Muscle layer of duodenum (tissue), 2 donors: ENCODE measurements around the gene COL25A1.
"Not testable (repeated sequence)": the region's sequence is repeated elsewhere in the genome, so short reads cannot be mapped to it uniquely, and the experiment has no call there.

Experiments used
- H3K27ac ChIP-seq: one replicate; pipeline ENCODE4 v1.7.0; 2013; ENCODE audit warnings: mild to moderate bottlenecking, low read length
- H3K27me3 ChIP-seq: one replicate; pipeline ENCODE4 v1.7.0; 2013; ENCODE audit warnings: low read depth, mild to moderate bottlenecking, control low read depth, low read length
- H3K36me3 ChIP-seq, 2 donors: one replicate each; pipeline ENCODE4 v1.7.0; 2013; ENCODE audit warnings: low read length in 2 of 2, control low read depth in 1 of 2, mild to moderate bottlenecking in 1 of 2; ENCODE audit not compliant: insufficient read depth in 2 of 2, control insufficient read depth in 1 of 2
- H3K4me1 ChIP-seq, 2 donors: one replicate each; pipeline ENCODE4 v1.7.0; 2013; ENCODE audit warnings: low read length in 2 of 2, mild to moderate bottlenecking in 2 of 2, control low read depth in 1 of 2, moderate library complexity in 1 of 2; ENCODE audit not compliant: insufficient read depth in 2 of 2, control insufficient read depth in 1 of 2
- H3K4me3 ChIP-seq, 2 donors: one replicate each; pipeline ENCODE4 v1.7.0; 2013; ENCODE audit warnings: low read length in 2 of 2, low read depth in 1 of 2, mild to moderate bottlenecking in 1 of 2
- H3K9me3 ChIP-seq, 2 donors: one replicate each; pipeline ENCODE4 v1.7.0; 2013; ENCODE audit warnings: low read length in 2 of 2, control low read depth in 1 of 2, mild to moderate bottlenecking in 1 of 2; ENCODE audit not compliant: control insufficient read depth in 1 of 2
- donor health status: healthy.

The COL25A1 gene

GRCh38 chr4:109078724-109079123 is 223.7 kb downstream of the COL25A1 start:
- Histone ChIP-seq H3K27ac (no peak overlapping the region), H3K27me3 (no peaks in the 10 kb centered on the region), H3K36me3 (no peaks in the 10 kb centered on the region), H3K4me1 (peaks cover 0 to 6% of the 10 kb centered on the region in 2 donors), H3K9me3 (no peaks in the 10 kb centered on the region), H3K4me3 (no peak overlapping the region)

- Histone ChIP-seq H3K9me3 (no peaks in the 10 kb centered on the region), H3K4me1 (peaks cover 0 to 6% of the 10 kb centered on the region in 2 donors), H3K27ac (no peak overlapping the region), H3K27me3 (no peaks in the 10 kb centered on the region), H3K4me3 (no peak overlapping the region), H3K36me3 (no peaks in the 10 kb centered on the region)
These were observed 225.0 kb downstream of the COL25A1 start for GRCh38 chr4:109077505-109077904.

GRCh38 chr4:109076709-109077108 is 225.7 kb downstream of the COL25A1 start:
- H3K4me3 ChIP-seq, H3K27me3 ChIP-seq: not testable (repeated sequence)

GRCh38 chr4:109075621-109076020 is 226.8 kb downstream of the COL25A1 start:
- H3K9me3 ChIP-seq, result no peaks in the 10 kb centered on the region
- H3K4me3 ChIP-seq, result no peak overlapping the region
- H3K27me3 ChIP-seq, result no peaks in the 10 kb centered on the region
- no peaks in the 10 kb centered on the region for H3K36me3 ChIP-seq
- H3K4me1 ChIP-seq, result peaks cover 0 to 6% of the 10 kb centered on the region in 2 donors
- no peak overlapping the region for H3K27ac ChIP-seq

More at GRCh38 chr4:109076709-109077108, 225.7 kb downstream of the COL25A1 start:
- H3K36me3 ChIP-seq, H3K4me1 ChIP-seq, H3K27ac ChIP-seq, H3K9me3 ChIP-seq: not testable (repeated sequence)

- H3K27me3 ChIP-seq, result no peaks in the 10 kb centered on the region
- no peaks in the 10 kb centered on the region for H3K9me3 ChIP-seq
- no peak overlapping the region for H3K4me3 ChIP-seq
- H3K36me3 ChIP-seq, result no peaks in the 10 kb centered on the region
- no peaks in the 10 kb centered on the region for H3K4me1 ChIP-seq
- no peak overlapping the region for H3K27ac ChIP-seq
These were observed 229.9 kb downstream of the COL25A1 start for GRCh38 chr4:109072595-109072994.

GRCh38 chr4:109070677-109071076 is 231.8 kb downstream of the COL25A1 start:
- H3K9me3 ChIP-seq, H3K36me3 ChIP-seq, H3K27ac ChIP-seq, H3K27me3 ChIP-seq, H3K4me3 ChIP-seq, H3K4me1 ChIP-seq: not testable (repeated sequence)

GRCh38 chr4:109067508-109068235 is 234.8 kb downstream of the COL25A1 start:
- Histone ChIP-seq H3K4me1 (no peaks in the 10 kb centered on the region), H3K9me3 (no peaks in the 10 kb centered on the region), H3K27me3 (no peaks in the 10 kb centered on the region), H3K27ac (no peak overlapping the region), H3K36me3 (no peaks in the 10 kb centered on the region), H3K4me3 (no peak overlapping the region)

GRCh38 chr4:109065006-109065405 is 237.5 kb downstream of the COL25A1 start:
- Histone ChIP-seq H3K27ac (no peak overlapping the region), H3K9me3 (no peaks in the 10 kb centered on the region), H3K4me1 (no peaks in the 10 kb centered on the region), H3K36me3 (no peaks in the 10 kb centered on the region), H3K27me3 (no peaks in the 10 kb centered on the region), H3K4me3 (no peak overlapping the region)

- Histone ChIP-seq H3K27ac (no peak overlapping the region), H3K4me3 (no peak overlapping the region), H3K4me1 (no peaks in the 10 kb centered on the region), H3K27me3 (no peaks in the 10 kb centered on the region), H3K9me3 (no peaks in the 10 kb centered on the region), H3K36me3 (no peaks in the 10 kb centered on the region)
These were observed 249.2 kb downstream of the COL25A1 start for GRCh38 chr4:109053257-109053656.

- no peaks in the 10 kb centered on the region for H3K36me3 ChIP-seq
- no peaks in the 10 kb centered on the region for H3K27me3 ChIP-seq
- H3K4me1 ChIP-seq, result no peaks in the 10 kb centered on the region
- H3K4me3 ChIP-seq, result no peak overlapping the region
- H3K27ac ChIP-seq, result no peak overlapping the region
- no peaks in the 10 kb centered on the region for H3K9me3 ChIP-seq
These were observed 249.6 kb downstream of the COL25A1 start for GRCh38 chr4:109052821-109053220.

- Histone ChIP-seq H3K4me1 (no peaks in the 10 kb centered on the region), H3K27me3 (no peaks in the 10 kb centered on the region), H3K4me3 (no peak overlapping the region), H3K36me3 (no peaks in the 10 kb centered on the region), H3K27ac (no peak overlapping the region), H3K9me3 (no peaks in the 10 kb centered on the region)
These were observed 251.4 kb downstream of the COL25A1 start for GRCh38 chr4:109051054-109051453.

- H3K27ac ChIP-seq, result no peak overlapping the region
- H3K36me3 ChIP-seq, result no peaks in the 10 kb centered on the region
- no peaks in the 10 kb centered on the region for H3K4me1 ChIP-seq
- H3K9me3 ChIP-seq, result no peaks in the 10 kb centered on the region
- no peak overlapping the region for H3K4me3 ChIP-seq
- H3K27me3 ChIP-seq, result no peaks in the 10 kb centered on the region
These were observed 252.5 kb downstream of the COL25A1 start for GRCh38 chr4:109049926-109050325.
